ENCODE results near the gene GABRD. TPM values are rescaled to one million over a fixed set of nuclear protein-coding genes. Genes with fewer than 3 reads are reported as not detected.

GABRD gene
- total and polyA plus RNA-seq, 2 experiments from 2014 or later: 2.1 to 5.1 TPM

GRCh38 chr1:2053784-2054376, 34.7 kb downstream of the GABRD start:
- H3F3A ChIP-seq (replicated peaks; ENCODE audit: low read depth): peaks cover 9% of the 10 kb centered on the region
- Mint-ChIP-seq H3K27ac (no peak overlapping the region), H3K4me1 (peaks cover 10% of the 10 kb centered on the region), H3K4me3 (no peak overlapping the region), H3K9me3 (no peaks in the 10 kb centered on the region; the same call in 2 of the 3 replicates), H3K27me3 (ENCODE audit: insufficient read depth, low read depth, poor library complexity) (peaks cover 9% of the 10 kb centered on the region), H3K36me3 (ENCODE audit: low read depth) (peaks cover 19% of the 10 kb centered on the region)
- H3K4me2 ChIP-seq: no peak overlapping the region
- H3K4me1 ChIP-seq (ENCODE audit: insufficient read depth): peaks cover 4% of the 10 kb centered on the region; the same call in 1 of the 2 replicates
- DNase-seq (ENCODE audit: low spot score) (no peak), ATAC-seq (no peak)
- peaks cover 40% of the 10 kb centered on the region for H3K79me2 ChIP-seq (replicated peaks; ENCODE audit: insufficient read depth)
- no peak overlapping the region for H3K27ac ChIP-seq (ENCODE audit: low read depth)
- no peaks in the 10 kb centered on the region for H3K9me2 ChIP-seq (ENCODE audit: insufficient read depth)
- peaks cover 3% of the 10 kb centered on the region; the same call in 1 of the 2 replicates for H3K36me3 ChIP-seq (ENCODE audit: insufficient read depth)
- no peaks in the 10 kb centered on the region for H3K27me3 ChIP-seq (ENCODE audit: insufficient read depth)
- peaks cover 25% of the 10 kb centered on the region for H4K20me1 ChIP-seq (replicated peaks; ENCODE audit: insufficient read depth)
- no peak overlapping the region for H2AFZ ChIP-seq
- H3K4me3 ChIP-seq: no peak overlapping the region
- no peak for TF ChIP-seq STAT1 (IDR thresholded peaks at IDR 0.05; ENCODE audit: unreplicated experiment)
- TF ChIP-seq ZNF114 (CRISPR knock-in tag; IDR thresholded peaks at IDR 0.05): no peak
- TF ChIP-seq CREB1 (CRISPR knock-in tag; IDR thresholded peaks at IDR 0.05; ENCODE audit: low read depth): no peak
- no peak for TF ChIP-seq POLR2AphosphoS5 (IDR thresholded peaks at IDR 0.05; ENCODE audit: low read depth)
- TF ChIP-seq ETS1 (IDR thresholded peaks at IDR 0.05): no peak
- no peak for TF ChIP-seq NANOG (IDR thresholded peaks at IDR 0.05; ENCODE audit: borderline replicate concordance)
- no peak for TF ChIP-seq EZH2phosphoT487 (IDR thresholded peaks at IDR 0.05; ENCODE audit: unreplicated experiment)
- no peak for TF ChIP-seq EZH2 (IDR thresholded peaks at IDR 0.05; ENCODE audit: low read depth, unreplicated experiment)
- TF ChIP-seq ZNF462 (CRISPR knock-in tag; IDR thresholded peaks at IDR 0.05): no peak
- TF ChIP-seq JUNB (IDR thresholded peaks at IDR 0.05; ENCODE audit: unreplicated experiment): no peak
